Activated CD8-positive, alpha-beta memory T cell treated with anti-CD3 and anti-CD28 coated beads for 4 hours (primary cell): ENCODE measurements around the gene SLC34A1.

Experiments
- DNase-seq, 2 donors: peaks; one replicate each; pipeline ENCODE4 v3.0.0-alpha.2; 2020; ENCODE audit warnings: low read depth in 2 of 2

SLC34A1 gene

GRCh38 chr5:177446200-177447065 lies 62.2 kb downstream of the SLC34A1 start, which contains the start of gene PRR7:
Gene PRR7 (plus strand): TSS chr5:177446814. CDS start chr5:177455068, 8,254 bp downstream.
- peak; percentile 50 to 51 for DNase-seq

DNA sequence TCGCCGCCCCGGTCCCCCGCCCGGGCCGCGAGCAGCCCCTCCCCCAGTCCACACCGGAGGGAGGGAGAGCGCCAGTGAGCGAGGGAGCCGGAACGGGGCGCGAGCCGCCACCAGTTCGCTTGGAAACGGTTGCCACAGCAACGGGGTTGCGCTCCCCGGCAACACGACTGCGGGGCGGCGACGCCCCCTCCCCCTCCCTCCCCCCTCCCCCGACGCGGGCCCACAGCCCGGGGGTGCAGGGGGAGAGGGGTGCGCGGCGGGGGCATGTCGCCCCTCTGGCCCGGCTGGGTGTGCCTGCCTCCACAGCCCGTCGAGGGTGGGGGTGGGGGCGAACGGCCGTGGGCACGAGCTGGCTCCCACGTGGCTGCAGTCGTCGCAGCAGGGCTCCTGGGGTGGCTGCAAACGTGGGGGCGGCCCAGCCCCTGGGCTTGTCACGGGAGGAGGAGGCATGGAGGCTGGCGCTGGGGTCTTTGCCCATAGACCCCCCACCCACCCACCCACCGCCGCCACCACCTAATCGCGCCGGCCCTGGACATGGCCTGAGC lies 62.9 kb downstream of the SLC34A1 start:
- DNase-seq = peak; percentile 31 to 45

DNA sequence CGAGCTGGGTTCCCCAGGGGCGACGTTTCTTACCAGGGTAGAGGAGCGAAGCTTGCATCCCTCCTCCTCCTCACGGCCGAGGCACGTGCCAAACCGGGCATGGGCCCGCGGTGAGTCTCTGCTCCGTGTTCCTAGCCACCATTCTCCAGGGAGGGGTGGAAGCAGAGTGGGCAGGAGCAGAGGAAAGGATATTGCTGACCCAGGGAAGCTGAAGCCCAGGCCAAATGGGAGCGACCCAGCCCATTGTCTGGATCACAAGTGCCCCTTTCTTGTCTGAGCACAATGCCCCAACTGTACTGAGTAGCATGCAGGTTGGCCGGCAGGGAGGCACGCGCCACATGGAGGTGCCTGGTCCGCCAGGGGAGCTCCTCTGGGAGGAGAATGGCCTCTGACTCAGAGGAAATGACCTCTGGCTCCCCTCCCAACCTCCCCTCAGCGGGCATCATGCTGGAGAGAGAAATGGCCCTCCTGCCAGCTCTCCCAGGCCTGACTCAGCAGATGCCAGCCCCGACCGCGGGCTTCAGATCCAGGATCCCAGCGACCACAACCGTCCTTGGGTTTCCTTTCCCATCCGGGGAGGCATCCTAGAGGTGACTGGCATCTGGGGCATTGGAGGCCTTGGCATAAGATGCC lies 63.5 kb downstream of the SLC34A1 start:
- no peak for DNase-seq
